K562 (cell line): ENCODE measurements around the gene TTLL8. TPM values are rescaled to one million over a fixed set of nuclear protein-coding genes. Genes with fewer than 3 reads are reported as not detected.
A peak's percentile ranks its signal among the peaks of the same experiment; 100 is the strongest.

ENCODE experiments used
- GABPB1 ChIP-seq: sonication (generic); formaldehyde crosslinking; IDR thresholded peaks from 2 replicates; pipeline ENCODE4 v1.8.0; 2022; ENCODE audit warnings: mild to moderate bottlenecking, missing genetic modification reagents
- GTF2F1 ChIP-seq: IDR thresholded peaks from 2 replicates; pipeline ENCODE4 v1.6.1; 2011; ENCODE audit warnings: low read depth, low read length, improper control_type of control experiment
- LCOR ChIP-seq: sonication (generic); formaldehyde crosslinking; IDR thresholded peaks from 2 replicates; pipeline ENCODE4 v1.8.0; 2022; ENCODE audit warnings: mild to moderate bottlenecking, missing genetic modification reagents
- NR2C1 ChIP-seq, 2 experiments: fragments of 450-650 bp; IDR thresholded peaks; 2 replicates each; pipeline ENCODE4 v1.6.1; 2017; ENCODE audit warnings: mild to moderate bottlenecking in 2 of 2, antibody characterized with exemption in 1 of 2, inconsistent platforms in 1 of 2, missing compliant biosample characterization in 1 of 2, missing genetic modification characterization in 1 of 2
- PML ChIP-seq: IDR thresholded peaks from 2 replicates; pipeline ENCODE4 v1.6.1; 2012; ENCODE audit warnings: low read length, inconsistent platforms
- POLR2A ChIP-seq: fragments of 450-650 bp; conservative IDR thresholded peaks from 2 replicates; pipeline ENCODE4 v1.6.1; 2016
- PURB ChIP-seq: sonication (generic); formaldehyde crosslinking; IDR thresholded peaks from 2 replicates; pipeline ENCODE4 v1.9.0; 2021; ENCODE audit warnings: low read depth, mild to moderate bottlenecking, missing genetic modification reagents
- RBM22 ChIP-seq: fragments of 200-400 bp; formaldehyde crosslinking; IDR thresholded peaks from 2 replicates; pipeline ENCODE4 v1.6.1; 2018; ENCODE audit warnings: low read length, low read depth; ENCODE audit not compliant: poor library complexity, severe bottlenecking
- SOX6 ChIP-seq: fragments of 450-650 bp; IDR thresholded peaks from 2 replicates; pipeline ENCODE4 v1.6.1; 2014; ENCODE audit warnings: mild to moderate bottlenecking
- STAT5B ChIP-seq: fragments of 250-450 bp; sonication (Bioruptor Pico); IDR thresholded peaks from 2 replicates; pipeline ENCODE4 v1.8.0; 2021; ENCODE audit warnings: mild to moderate bottlenecking, inconsistent platforms
- TEAD1 ChIP-seq, 2 experiments: fragments of 450-650 bp in 1 of 2; sonication (generic) in 1 of 2; formaldehyde crosslinking; IDR thresholded peaks; 2 replicates each; pipeline versions ENCODE4 v1.4.0 to v1.8.0; 2020 to 2022; ENCODE audit warnings: mild to moderate bottlenecking in 2 of 2, missing genetic modification reagents in 1 of 2
- U2AF1 ChIP-seq: fragments of 200-400 bp; formaldehyde crosslinking; optimal IDR thresholded peaks from 2 replicates; pipeline ENCODE3; 2017; ENCODE audit warnings: mild to moderate bottlenecking, low read depth, low read length, moderate library complexity
- ZEB2 ChIP-seq: fragments of 450-650 bp; IDR thresholded peaks from 2 replicates; pipeline ENCODE4 v1.6.1; 2016
- ZNF12 ChIP-seq: sonication (generic); formaldehyde crosslinking; IDR thresholded peaks from 2 replicates; pipeline ENCODE4 v1.4.0; 2020; ENCODE audit warnings: mild to moderate bottlenecking, missing genetic modification reagents
- ZNF584 ChIP-seq: fragments of 200-800 bp; sonication (Bioruptor generic); IDR thresholded peaks from 2 replicates; pipeline ENCODE4 v1.6.1; 2016; ENCODE audit warnings: low read depth, mild to moderate bottlenecking, missing genetic modification characterization, missing compliant biosample characterization
- ZNF586 ChIP-seq: fragments of 450-650 bp; formaldehyde crosslinking; conservative IDR thresholded peaks from 2 replicates; pipeline ENCODE4 v1.4.0; 2020; ENCODE audit warnings: mild to moderate bottlenecking, moderate library complexity
- polyA plus RNA-seq, 8 experiments: library from polyadenylated mRNA; depleted of rRNA in 4 of 8; stranded (reverse) in 5 of 8; unstranded in 3 of 8; fragments of >200 nt; fragmentation: Nextera tagmentation in 2 of 8; fragmentation: Illumina TruSeq in 1 of 8; extraction: Ambion mirVana in 2 of 8; extraction: Trizol in 1 of 8; gene quantifications; 2 replicates each; pipeline versions ENCODE4 v1.2.1 to v1.2.3, GENCODE V29; 2011 to 2014; ENCODE audit warnings: inconsistent platforms in 1 of 8, missing spikeins in 1 of 8
- total RNA-seq, 7 experiments: library from RNA; depleted of rRNA in 6 of 7; stranded (reverse); fragments of >200 nt in 6 of 7; fragmentation: Illumina TruSeq in 2 of 7; extraction: Trizol in 2 of 7; gene quantifications; 2 replicates each; pipeline versions ENCODE4 v1.2.1 to v1.2.3, GENCODE V29; 2011 to 2021; ENCODE audit warnings: low replicate concordance in 1 of 7
- TF ChIP-seq, protein P1 (sequence below): fragments of 250-450 bp; sonication (Bioruptor Pico); IDR thresholded peaks from 2 replicates; pipeline ENCODE4 v1.4.0; 2020; ENCODE audit warnings: mild to moderate bottlenecking, moderate library complexity
- TF ChIP-seq, protein P2 (sequence below): sonication (generic); formaldehyde crosslinking; IDR thresholded peaks from 2 replicates; pipeline ENCODE4 v1.8.1; 2023; ENCODE audit warnings: missing genetic modification reagents, mild to moderate bottlenecking, borderline replicate concordance
- TF ChIP-seq, protein P3 (sequence below): fragments of 200-800 bp; sonication (Bioruptor generic); IDR thresholded peaks from 2 replicates; pipeline ENCODE4 v1.6.1; 2017; ENCODE audit warnings: missing genetic modification characterization, missing compliant biosample characterization

The TTLL8 gene
- total and polyA plus RNA-seq, 9 of the 15 experiments (the other 6 are each of a cell fraction or from before 2014, with no cell fraction given): not detected

DNA sequence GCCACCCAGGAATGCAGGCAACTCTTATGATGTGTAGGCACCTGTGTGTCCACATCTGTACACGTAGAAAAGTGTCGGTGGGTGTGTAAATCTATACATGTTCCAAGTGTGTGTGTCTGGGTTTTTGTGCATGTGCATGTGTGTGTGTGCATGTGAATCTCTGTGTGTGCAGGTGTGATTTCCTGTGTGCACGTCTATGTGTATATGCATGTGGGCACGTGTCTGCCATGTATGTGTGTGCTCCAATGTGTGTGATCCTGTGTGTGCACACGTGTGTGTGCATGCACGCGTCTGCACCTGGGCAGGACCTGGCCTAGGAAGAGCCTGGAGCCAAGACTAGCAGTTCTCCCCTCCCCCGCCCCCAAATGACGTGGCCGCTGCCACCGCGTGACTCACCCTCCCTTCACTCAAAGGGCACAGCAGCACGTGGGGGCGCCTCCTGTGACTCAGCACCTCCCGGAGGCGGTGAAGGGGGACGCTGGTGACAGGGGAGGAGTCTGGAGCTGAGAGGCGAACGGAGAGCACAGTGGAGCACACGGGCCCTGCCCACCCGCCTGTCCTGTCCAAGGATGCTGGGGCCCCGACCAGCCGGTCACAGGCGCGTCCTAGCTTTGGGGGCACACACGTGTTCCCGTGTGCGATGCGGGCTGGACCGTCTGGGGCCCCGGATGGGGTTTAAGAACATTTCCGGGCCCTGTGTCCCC, 87.4 kb downstream of the TTLL8 start (continued):
- TF ChIP-seq, protein P1, sequence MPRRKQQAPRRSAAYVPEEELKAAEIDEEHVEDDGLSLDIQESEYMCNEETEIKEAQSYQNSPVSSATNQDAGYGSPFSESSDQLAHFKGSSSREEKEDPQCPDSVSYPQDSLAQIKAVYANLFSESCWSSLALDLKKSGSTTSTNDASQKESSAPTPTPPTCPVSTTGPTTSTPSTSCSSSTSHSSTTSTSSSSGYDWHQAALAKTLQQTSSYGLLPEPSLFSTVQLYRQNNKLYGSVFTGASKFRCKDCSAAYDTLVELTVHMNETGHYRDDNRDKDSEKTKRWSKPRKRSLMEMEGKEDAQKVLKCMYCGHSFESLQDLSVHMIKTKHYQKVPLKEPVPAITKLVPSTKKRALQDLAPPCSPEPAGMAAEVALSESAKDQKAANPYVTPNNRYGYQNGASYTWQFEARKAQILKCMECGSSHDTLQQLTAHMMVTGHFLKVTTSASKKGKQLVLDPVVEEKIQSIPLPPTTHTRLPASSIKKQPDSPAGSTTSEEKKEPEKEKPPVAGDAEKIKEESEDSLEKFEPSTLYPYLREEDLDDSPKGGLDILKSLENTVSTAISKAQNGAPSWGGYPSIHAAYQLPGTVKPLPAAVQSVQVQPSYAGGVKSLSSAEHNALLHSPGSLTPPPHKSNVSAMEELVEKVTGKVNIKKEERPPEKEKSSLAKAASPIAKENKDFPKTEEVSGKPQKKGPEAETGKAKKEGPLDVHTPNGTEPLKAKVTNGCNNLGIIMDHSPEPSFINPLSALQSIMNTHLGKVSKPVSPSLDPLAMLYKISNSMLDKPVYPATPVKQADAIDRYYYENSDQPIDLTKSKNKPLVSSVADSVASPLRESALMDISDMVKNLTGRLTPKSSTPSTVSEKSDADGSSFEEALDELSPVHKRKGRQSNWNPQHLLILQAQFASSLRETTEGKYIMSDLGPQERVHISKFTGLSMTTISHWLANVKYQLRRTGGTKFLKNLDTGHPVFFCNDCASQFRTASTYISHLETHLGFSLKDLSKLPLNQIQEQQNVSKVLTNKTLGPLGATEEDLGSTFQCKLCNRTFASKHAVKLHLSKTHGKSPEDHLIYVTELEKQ (CRISPR knock-in tag): no peak
- TF ChIP-seq GABPB1 (CRISPR knock-in tag) (peak; percentile 46; the same call in 1 of the 2 replicates), ZEB2 (peak; percentile 36; the same call in 1 of the 2 replicates), RBM22 (no peak), ZNF12 (CRISPR knock-in tag) (no peak), NR2C1 (IDR thresholded peaks at IDR 0.05) (0 out of 2 replicates have a peak, but pooled peaks have one; percentile 21), NR2C1 (tag; IDR thresholded peaks at IDR 0.05) (no peak), LCOR (no peak; the same call in 1 of the 2 replicates), PURB (CRISPR knock-in tag) (no peak), GTF2F1 (no peak), ZNF586 (CRISPR knock-in tag) (no peak), U2AF1 (no peak), ZNF584 (CRISPR knock-in tag) (no peak), POLR2A (peak; percentile 74), STAT5B (CRISPR knock-in tag) (no peak), PML (no peak), TEAD1 (CRISPR knock-in tag; IDR thresholded peaks at IDR 0.05) (no peak), SOX6 (peak; percentile 75)
- TF ChIP-seq, protein P2, sequence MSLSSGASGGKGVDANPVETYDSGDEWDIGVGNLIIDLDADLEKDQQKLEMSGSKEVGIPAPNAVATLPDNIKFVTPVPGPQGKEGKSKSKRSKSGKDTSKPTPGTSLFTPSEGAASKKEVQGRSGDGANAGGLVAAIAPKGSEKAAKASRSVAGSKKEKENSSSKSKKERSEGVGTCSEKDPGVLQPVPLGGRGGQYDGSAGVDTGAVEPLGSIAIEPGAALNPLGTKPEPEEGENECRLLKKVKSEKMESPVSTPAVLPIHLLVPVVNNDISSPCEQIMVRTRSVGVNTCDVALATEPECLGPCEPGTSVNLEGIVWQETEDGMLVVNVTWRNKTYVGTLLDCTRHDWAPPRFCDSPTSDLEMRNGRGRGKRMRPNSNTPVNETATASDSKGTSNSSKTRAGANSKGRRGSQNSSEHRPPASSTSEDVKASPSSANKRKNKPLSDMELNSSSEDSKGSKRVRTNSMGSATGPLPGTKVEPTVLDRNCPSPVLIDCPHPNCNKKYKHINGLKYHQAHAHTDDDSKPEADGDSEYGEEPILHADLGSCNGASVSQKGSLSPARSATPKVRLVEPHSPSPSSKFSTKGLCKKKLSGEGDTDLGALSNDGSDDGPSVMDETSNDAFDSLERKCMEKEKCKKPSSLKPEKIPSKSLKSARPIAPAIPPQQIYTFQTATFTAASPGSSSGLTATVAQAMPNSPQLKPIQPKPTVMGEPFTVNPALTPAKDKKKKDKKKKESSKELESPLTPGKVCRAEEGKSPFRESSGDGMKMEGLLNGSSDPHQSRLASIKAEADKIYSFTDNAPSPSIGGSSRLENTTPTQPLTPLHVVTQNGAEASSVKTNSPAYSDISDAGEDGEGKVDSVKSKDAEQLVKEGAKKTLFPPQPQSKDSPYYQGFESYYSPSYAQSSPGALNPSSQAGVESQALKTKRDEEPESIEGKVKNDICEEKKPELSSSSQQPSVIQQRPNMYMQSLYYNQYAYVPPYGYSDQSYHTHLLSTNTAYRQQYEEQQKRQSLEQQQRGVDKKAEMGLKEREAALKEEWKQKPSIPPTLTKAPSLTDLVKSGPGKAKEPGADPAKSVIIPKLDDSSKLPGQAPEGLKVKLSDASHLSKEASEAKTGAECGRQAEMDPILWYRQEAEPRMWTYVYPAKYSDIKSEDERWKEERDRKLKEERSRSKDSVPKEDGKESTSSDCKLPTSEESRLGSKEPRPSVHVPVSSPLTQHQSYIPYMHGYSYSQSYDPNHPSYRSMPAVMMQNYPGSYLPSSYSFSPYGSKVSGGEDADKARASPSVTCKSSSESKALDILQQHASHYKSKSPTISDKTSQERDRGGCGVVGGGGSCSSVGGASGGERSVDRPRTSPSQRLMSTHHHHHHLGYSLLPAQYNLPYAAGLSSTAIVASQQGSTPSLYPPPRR (CRISPR knock-in tag): 0 out of 2 replicates have a peak, but pooled peaks have one; percentile 37
- TF ChIP-seq, protein P3, sequence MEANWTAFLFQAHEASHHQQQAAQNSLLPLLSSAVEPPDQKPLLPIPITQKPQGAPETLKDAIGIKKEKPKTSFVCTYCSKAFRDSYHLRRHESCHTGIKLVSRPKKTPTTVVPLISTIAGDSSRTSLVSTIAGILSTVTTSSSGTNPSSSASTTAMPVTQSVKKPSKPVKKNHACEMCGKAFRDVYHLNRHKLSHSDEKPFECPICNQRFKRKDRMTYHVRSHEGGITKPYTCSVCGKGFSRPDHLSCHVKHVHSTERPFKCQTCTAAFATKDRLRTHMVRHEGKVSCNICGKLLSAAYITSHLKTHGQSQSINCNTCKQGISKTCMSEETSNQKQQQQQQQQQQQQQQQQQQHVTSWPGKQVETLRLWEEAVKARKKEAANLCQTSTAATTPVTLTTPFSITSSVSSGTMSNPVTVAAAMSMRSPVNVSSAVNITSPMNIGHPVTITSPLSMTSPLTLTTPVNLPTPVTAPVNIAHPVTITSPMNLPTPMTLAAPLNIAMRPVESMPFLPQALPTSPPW (CRISPR knock-in tag): peak; percentile 88
